Stimulated activated effector memory CD8-positive, alpha-beta T cell treated with anti-CD3 and anti-CD28 coated beads, Interleukin-12 subunit alpha, Interleukin-12 subunit beta, amount 100 ng/mL, for 72 hours (primary cell): ENCODE results near the gene ITPA.

Source experiments
- ATAC-seq: fragments of 150-1000 bp; cut with Tn5 transposase; 2 replicates; pipeline ENCODE4 v1.10.0; 2021
- DNase-seq, 2 donors: peaks; one replicate each; pipeline ENCODE4 v3.0.0; 2021 to 2022; ENCODE audit warnings: low spot score in 2 of 2
- H3K27ac Mint-ChIP-seq: one replicate; pipeline ENCODE4 v1.8.0; 2022; ENCODE audit warnings: mild to moderate bottlenecking, mixed read lengths
- H3K36me3 Mint-ChIP-seq: one replicate; pipeline ENCODE4 v1.8.0; 2022; ENCODE audit warnings: mild to moderate bottlenecking, mixed read lengths
- H3K4me1 Mint-ChIP-seq: one replicate; pipeline ENCODE4 v1.8.0; 2022; ENCODE audit warnings: mixed read lengths
- H3K4me3 Mint-ChIP-seq: one replicate; pipeline ENCODE4 v1.8.0; 2022; ENCODE audit warnings: mild to moderate bottlenecking, mixed read lengths
- H3K9me3 Mint-ChIP-seq: one replicate; pipeline ENCODE4 v1.8.0; 2022; ENCODE audit warnings: mixed read lengths

The ITPA gene

GRCh38 chr20:3262566-3262965 is 53.3 kb downstream of the ITPA start:
- H3K9me3 Mint-ChIP-seq = no peaks in the 10 kb centered on the region
- H3K36me3 Mint-ChIP-seq = peaks cover 31% of the 10 kb centered on the region
- no peak overlapping the region for H3K4me3 Mint-ChIP-seq

GRCh38 chr20:3270051-3270450 is 60.8 kb downstream of the ITPA start:
- ATAC-seq (no peak), DNase-seq (no peak)
- peaks cover 28% of the 10 kb centered on the region for H3K36me3 Mint-ChIP-seq
- H3K4me3 Mint-ChIP-seq = no peak overlapping the region
- H3K27ac Mint-ChIP-seq = no peak overlapping the region
- H3K9me3 Mint-ChIP-seq = no peaks in the 10 kb centered on the region
- no peaks in the 10 kb centered on the region for H3K4me1 Mint-ChIP-seq

More at GRCh38 chr20:3262566-3262965, 53.3 kb downstream of the ITPA start:
- ATAC-seq (no peak), DNase-seq (no peak)
- Mint-ChIP-seq H3K4me1 (no peaks in the 10 kb centered on the region), H3K27ac (peak overlapping the region; percentile 43)

- ATAC-seq (no peak), DNase-seq (no peak)
- Mint-ChIP-seq H3K4me1 (no peaks in the 10 kb centered on the region), H3K27ac (no peak overlapping the region), H3K36me3 (peaks cover 31% of the 10 kb centered on the region), H3K4me3 (no peak overlapping the region), H3K9me3 (no peaks in the 10 kb centered on the region)
Observed at GRCh38 chr20:3273371-3273770, 64.1 kb downstream of the ITPA start.
